T-helper 2 cell (primary cell): ENCODE results near the gene UGT1A6.
A peak's percentile ranks its signal among the peaks of the same experiment; 100 is the strongest.
"Not testable (repeated sequence)": the region's sequence is repeated elsewhere in the genome, so short reads cannot be mapped to it uniquely, and the experiment has no call there.

Experiments used
- DNase-seq, 5 experiments: peaks; one replicate each; pipeline versions ENCODE4 v3.0.0 to v3.0.0-alpha.2; 2012 to 2022
- total RNA-seq, 2 donors: gene quantifications; one replicate each; lab custom pipeline; 2026; lab: John Stamatoyannopoulos, UW

Gene UGT1A6
- 0 reads per million in 2 donors for total RNA-seq

GRCh38 chr2:233692648-233693047, at the start of gene UGT1A6:
UGT1A6 (plus strand) TSS chr2:233692890; CDS start chr2:233693005, 115 bp downstream.
- DNase-seq, result no peak

DNA sequence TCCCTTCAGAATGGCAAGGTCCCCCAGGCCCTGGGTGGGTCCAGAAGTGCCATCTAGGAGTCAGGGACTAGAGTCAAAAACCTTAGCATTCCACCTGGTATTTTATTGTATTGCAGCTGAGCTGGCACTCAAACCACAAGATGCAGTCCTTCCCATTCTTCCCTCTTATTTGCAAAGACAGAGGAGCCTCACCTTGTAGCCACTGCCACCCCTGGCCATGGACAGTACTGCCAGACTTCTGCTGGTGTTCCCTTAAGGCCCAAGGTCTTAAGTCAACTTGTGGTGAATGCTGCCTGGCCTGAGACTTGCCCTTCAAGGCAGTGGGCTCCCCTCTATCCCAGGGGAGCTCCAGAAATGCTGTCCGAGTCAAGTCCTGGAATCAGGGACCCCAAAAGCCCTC, 49.6 kb upstream of the UGT1A6 start:
- DNase-seq, result no peak

- not testable (repeated sequence) for DNase-seq
Measured at GRCh38 chr2:233646033-233646432, 46.7 kb upstream of the UGT1A6 start.

DNA sequence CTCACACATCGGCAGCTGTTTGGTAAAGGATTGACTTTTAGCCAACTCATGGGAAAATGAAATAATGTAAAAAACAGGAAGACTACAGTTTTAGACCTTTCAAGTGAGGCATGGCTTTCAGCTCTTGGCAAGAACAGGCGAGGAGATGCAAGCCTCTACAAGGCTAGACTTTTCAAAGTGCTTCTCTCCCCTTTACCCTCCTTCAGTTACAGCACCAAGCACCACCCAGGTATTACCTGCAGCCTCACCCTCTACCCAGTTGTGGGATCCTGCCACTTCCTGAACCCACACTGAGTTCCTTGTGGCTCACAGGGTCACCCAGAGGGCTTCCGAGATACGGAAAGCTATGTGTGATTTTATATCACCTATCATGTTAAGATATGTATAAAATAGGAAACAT, 41.7 kb upstream of the UGT1A6 start:
- DNase-seq, result no peak

DNA sequence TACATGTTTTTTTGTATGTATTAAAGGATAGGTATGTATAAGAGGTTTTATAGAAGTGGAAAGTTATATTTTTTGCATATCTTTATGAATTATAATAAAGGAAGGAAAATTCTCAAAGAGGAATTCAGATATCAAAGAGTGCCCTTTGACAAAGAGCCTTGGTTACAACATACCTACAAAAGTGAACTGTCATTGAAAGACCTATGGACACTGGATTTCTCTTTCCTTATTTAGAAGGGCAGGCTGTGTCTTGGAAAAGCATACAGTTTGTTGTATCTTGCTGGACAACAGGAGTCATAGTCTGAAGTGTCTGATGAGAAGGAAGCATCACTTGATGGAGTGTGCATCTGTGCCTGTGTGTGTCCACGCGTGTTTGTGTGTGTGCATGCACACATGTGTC, 41.3 kb upstream of the UGT1A6 start:
- DNase-seq, result no peak

DNA sequence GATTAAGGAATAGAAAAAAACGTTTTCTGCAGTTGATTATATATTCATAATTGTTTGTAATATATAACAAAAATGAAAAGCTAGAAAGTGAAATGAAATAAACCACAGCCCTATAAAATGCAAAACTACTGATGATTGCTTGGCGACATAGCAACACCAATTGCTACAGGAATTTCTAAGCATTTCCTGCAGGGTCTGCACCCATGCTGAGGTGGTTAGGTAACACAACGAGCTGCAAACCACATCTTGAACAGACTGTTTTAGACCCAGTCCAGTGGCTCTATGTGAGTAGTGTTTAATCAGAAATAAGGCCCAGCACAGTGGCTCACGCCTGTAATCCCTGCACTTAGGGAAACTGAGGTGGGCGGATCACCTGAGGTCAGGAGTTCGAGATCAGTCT, 38.2 kb upstream of the UGT1A6 start:
- DNase-seq, result peak in 1 of 5 experiments; percentile 12

DNA sequence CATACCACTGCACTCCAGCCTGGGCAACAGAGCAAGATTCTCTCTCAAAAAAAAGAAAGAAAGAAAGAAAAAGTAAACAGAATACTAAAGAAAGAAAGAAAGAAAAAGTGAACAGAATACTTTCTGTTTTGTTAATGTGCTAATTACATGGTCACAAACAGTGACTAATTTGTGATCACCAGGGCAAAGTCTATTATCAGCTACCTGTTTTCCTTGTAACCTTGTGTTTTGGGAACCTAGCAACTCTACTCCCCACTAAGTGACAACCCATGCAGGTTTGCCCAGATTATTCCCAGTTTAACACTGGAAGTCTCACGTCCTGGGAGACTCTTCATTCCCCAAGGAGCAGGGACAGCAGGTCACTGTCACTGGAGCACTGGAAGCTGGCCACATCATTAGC, 37.6 kb upstream of the UGT1A6 start:
- DNase-seq, result no peak

GRCh38 chr2:233655943-233656342, 36.7 kb upstream of the UGT1A6 start:
- not testable (repeated sequence) for DNase-seq

- DNase-seq, result peak in 1 of 5 experiments; percentile 35
Measured at GRCh38 chr2:233656443-233656842, 36.2 kb upstream of the UGT1A6 start.

GRCh38 chr2:233658610-233659009, 34.1 kb upstream of the UGT1A6 start:
- DNase-seq, result no peak

- DNase-seq, result no peak
Measured at GRCh38 chr2:233663911-233664310, 28.8 kb upstream of the UGT1A6 start.

GRCh38 chr2:233668605-233669260, 24.0 kb upstream of the UGT1A6 start:
- DNase-seq, result no peak

- no peak for DNase-seq
Measured at GRCh38 chr2:233671290-233672161, 21.2 kb upstream of the UGT1A6 start, which contains the start of gene UGT1A9. UGT1A9 (plus strand) TSS chr2:233671898; CDS start chr2:233671935, 37 bp downstream.

GRCh38 chr2:233672886-233673285, 19.8 kb upstream of the UGT1A6 start:
- no peak for DNase-seq

DNA sequence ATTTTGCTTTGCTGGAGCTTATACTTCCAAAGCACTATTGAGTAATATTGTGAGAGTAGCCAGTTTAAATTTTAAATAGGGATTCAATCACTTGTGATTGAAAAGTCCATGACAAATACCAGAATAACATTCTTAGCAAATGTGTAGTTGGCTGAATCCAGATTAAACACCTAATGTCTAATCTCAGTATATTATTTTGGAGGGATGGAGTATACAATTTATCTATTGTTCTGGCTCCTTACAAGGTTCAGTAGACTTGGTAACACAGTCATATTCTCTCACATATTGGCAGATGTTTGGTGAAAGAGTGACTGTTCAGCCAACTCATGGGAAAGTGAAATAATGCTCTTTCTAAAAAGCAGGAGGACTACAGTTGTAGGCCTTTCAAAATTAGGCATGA, 18.8 kb upstream of the UGT1A6 start:
- no peak for DNase-seq

DNA sequence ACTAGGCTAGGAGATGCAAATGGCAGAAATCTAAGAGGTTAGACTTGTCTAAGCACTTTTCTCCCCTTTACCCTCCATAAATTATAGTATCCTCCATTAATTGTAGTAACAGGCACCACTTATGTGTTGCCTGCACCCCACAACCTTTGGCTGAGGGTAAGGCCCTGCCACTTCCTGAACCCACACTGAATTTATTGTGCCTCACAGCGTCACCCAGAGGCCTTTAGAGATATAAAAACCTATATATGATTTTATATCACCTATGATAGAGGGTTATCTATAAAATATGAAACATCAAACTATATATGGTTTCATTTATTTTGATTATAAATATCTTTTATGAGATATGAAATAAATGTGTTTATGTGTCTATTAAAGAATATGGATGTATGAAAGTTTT, 18.4 kb upstream of the UGT1A6 start:
- peak in 1 of 5 experiments; percentile 22 for DNase-seq

- DNase-seq, result no peak
Measured at GRCh38 chr2:233674995-233675394, 17.7 kb upstream of the UGT1A6 start.

- no peak for DNase-seq
Measured at GRCh38 chr2:233676046-233676445, 16.6 kb upstream of the UGT1A6 start.

DNA sequence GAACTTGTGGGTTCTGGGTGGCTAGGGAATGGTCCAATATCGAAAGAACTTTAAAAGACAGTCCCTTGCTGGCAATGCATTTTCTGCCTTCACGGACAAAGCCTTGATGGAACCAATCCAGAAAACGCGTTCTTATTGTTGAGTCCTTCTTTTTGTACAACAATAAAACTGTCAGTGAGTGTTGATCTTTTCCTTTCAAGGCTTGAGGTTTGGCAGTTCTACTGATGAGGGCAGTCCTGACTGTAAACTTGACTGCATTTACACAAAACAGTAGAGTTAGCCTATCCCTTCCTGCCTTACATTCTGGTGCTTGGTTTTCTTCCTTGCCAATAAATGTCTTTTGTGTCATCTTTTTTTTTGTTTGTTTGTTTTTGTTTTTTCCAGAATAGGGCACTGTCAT, 13.5 kb upstream of the UGT1A6 start:
- DNase-seq, result no peak

GRCh38 chr2:233680361-233681045, 12.2 kb upstream of the UGT1A6 start:
- DNase-seq, result no peak

DNA sequence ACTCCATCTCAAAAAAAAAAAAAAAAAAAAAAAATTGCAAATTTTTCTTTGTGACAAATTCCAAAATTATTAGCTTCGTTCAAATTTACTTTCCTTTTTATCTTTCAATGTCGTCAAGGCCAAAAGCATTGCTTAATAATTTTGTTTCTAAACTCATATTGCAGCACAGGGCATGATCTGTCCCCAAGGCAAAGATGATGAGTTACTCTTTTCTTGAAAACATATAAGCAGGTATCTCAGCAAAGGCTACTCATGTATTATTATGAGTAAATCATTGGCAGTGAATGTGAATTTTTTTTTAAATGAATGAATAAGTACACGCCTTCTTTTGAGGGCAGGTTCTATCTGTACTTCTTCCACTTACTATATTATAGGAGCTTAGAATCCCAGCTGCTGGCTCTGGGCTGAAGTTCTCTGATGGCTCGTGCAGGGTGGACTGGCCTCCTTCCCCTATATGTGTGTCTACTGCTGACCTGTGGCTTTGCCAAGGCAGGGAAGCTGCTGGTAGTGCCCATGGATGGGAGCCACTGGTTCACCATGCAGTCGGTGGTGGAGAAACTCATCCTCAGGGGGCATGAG, 11.1 kb upstream of the UGT1A6 start, which contains the start of gene UGT1A7:
Gene UGT1A7, plus strand, starts transcription at position 381 of the 579 bp plus-strand sequence. Its CDS starts 37 bp downstream, at position 418.
- DNase-seq, result no peak

DNA sequence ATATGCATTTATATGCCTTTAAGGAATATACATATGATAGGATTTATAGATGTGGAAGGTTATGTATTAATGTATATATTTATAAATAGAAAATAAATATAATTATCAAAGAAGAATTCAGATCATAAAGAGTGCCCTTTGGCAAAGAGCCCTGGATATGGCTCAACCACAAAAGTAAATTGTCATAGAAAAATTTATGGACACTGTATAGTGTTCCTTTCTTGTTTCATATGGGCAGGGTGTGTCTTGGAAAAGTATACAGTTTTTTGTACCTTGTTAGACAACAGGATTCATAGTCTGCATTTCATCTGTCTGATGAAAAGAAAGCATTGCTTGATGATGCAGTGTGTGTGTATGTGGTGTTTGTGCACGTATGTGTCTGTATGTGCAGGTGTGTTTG, 8.1 kb upstream of the UGT1A6 start:
- DNase-seq, result no peak

DNA sequence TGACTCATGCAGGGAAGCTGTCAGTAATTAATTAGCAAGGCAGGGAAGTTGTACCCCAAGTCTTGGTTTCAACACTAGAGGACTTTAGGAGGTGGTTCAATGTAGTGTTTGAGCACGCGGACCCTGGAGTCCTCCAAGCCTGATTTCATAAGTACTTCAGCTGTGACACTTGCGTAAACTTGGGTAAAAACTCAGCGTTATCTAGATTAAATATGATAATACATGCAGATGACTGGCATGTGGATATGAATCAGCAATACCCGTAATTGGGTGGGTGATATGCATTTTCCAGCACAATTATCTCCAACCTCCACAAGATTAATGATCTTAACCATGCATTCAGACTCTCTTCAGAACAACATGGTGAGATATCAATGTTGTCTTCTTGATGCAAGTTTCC, 5.8 kb upstream of the UGT1A6 start:
- no peak for DNase-seq
